Measurements from ENCODE around the gene TLX2. TPM values are rescaled to one million over a fixed set of nuclear protein-coding genes. Genes with fewer than 3 reads are reported as not detected.

The TLX2 gene
- total and polyA plus RNA-seq, 2 of the 13 experiments (the other 11 are each of a cell fraction or from before 2014, with no cell fraction given) = 0.05 to 0.20 TPM

GRCh38 chr2:74474899-74475298 lies 39.4 kb upstream of the TLX2 start:
- POLR2A ChIA-PET = interaction anchor here (0.6 to 20.6 kb wide), 8 partner anchors 7 to 55 kb away, joined by 3 to 795 read pairs (median 5); partner anchors contain the start of genes CCDC142, HTRA2, INO80B and LBX2
- Histone ChIP-seq H3K79me2 (ENCODE audit: insufficient read depth, low read length) (peaks cover 16% of the 10 kb centered on the region), H3K36me3 (replicated peaks in 1 of 2; ENCODE audit: control insufficient read depth in 1 of 2, insufficient read depth in 2 of 2, low read length in 2 of 2) (peaks cover 7 to 23% of the 10 kb centered on the region in 2 experiments), H3K4me1 (ENCODE audit: insufficient read depth, low read length) (peaks cover 56% of the 10 kb centered on the region), H3K4me3 (replicated peaks in 1 of 3; ENCODE audit: insufficient read depth in 1 of 3, low read depth in 2 of 3, low read length in 3 of 3) (no peak overlapping the region), H3K27ac (ENCODE audit: extremely low read length, insufficient read depth, low read length) (no peak overlapping the region), H3K27me3 (ENCODE audit: control insufficient read depth in 1 of 2, insufficient read depth in 2 of 2, low read length in 2 of 2) (no peaks in the 10 kb centered on the region; a peak in 1 of 5 replicates), H4K20me1 (ENCODE audit: insufficient read depth, low read length) (no peaks in the 10 kb centered on the region), H3K4me2 (ENCODE audit: low read depth, low read length) (no peak overlapping the region), H3K9ac (ENCODE audit: insufficient read depth, low read depth, low read length) (no peak overlapping the region), H2AFZ (ENCODE audit: low read length) (no peak overlapping the region), H3K9me3 (ENCODE audit: low read length) (no peaks in the 10 kb centered on the region)
- in situ Hi-C loops (cut with HindIII; ENCODE audit: extremely low pct_ligation_motif_present, low pct_unique_long_range_greater_than_20kb) (no loop called here), intact Hi-C loops (cut with micrococcal nuclease; ENCODE audit: unreplicated experiment) (no loop called here)
- FAIRE-seq (no peak), ATAC-seq (no peak), DNase-seq (ENCODE audit: low spot score) (no peak)
- TF ChIP-seq, protein P1, sequence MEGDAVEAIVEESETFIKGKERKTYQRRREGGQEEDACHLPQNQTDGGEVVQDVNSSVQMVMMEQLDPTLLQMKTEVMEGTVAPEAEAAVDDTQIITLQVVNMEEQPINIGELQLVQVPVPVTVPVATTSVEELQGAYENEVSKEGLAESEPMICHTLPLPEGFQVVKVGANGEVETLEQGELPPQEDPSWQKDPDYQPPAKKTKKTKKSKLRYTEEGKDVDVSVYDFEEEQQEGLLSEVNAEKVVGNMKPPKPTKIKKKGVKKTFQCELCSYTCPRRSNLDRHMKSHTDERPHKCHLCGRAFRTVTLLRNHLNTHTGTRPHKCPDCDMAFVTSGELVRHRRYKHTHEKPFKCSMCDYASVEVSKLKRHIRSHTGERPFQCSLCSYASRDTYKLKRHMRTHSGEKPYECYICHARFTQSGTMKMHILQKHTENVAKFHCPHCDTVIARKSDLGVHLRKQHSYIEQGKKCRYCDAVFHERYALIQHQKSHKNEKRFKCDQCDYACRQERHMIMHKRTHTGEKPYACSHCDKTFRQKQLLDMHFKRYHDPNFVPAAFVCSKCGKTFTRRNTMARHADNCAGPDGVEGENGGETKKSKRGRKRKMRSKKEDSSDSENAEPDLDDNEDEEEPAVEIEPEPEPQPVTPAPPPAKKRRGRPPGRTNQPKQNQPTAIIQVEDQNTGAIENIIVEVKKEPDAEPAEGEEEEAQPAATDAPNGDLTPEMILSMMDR (CRISPR knock-in tag; IDR thresholded peaks at IDR 0.05) = peak; percentile 61
- 0 out of 4 replicates have a peak, but pooled peaks of 1 of the 2 experiments have one; percentile 47 for TF ChIP-seq HMGXB4 (CRISPR knock-in tag; IDR thresholded peaks at IDR 0.05; ENCODE audit: borderline replicate concordance in 1 of 2, low read depth in 1 of 2)
- no peak for TF ChIP-seq PRMT3 (CRISPR knock-in tag; IDR thresholded peaks at IDR 0.05; ENCODE audit: borderline replicate concordance, low read depth)
- 0 out of 2 replicates have a peak, but pooled peaks have one; percentile 24 for TF ChIP-seq ZNF891 (CRISPR knock-in tag; IDR thresholded peaks at IDR 0.05)
- TF ChIP-seq STAG1 (CRISPR knock-in tag; IDR thresholded peaks at IDR 0.05) = peak; percentile 40
- TF ChIP-seq SMC3 (IDR thresholded peaks at IDR 0.05; ENCODE audit: low read length) = peak; percentile 31; the same call in 1 of the 2 replicates
- no peak for TF ChIP-seq NR2C2 (CRISPR knock-in tag; IDR thresholded peaks at IDR 0.05; ENCODE audit: borderline replicate concordance)
- TF ChIP-seq AGO2 (optimal IDR thresholded peaks at IDR 0.05; ENCODE audit: low read depth, low read length) = peak; percentile 49
- 0 out of 2 replicates have a peak, but pooled peaks have one; percentile 30 for TF ChIP-seq RAD21 (CRISPR knock-in tag; IDR thresholded peaks at IDR 0.05)
- TF ChIP-seq REPIN1 (CRISPR knock-in tag; IDR thresholded peaks at IDR 0.05; ENCODE audit: borderline replicate concordance, low read depth) = peak; percentile 39; the same call in 1 of the 2 replicates
- TF ChIP-seq GABPA (IDR thresholded peaks at IDR 0.05; ENCODE audit: low read depth, low read length) = no peak
- no peak for TF ChIP-seq GABPA (CRISPR knock-in tag; IDR thresholded peaks at IDR 0.05; ENCODE audit: low read depth)
- no peak for TF ChIP-seq ZNF460 (CRISPR knock-in tag; IDR thresholded peaks at IDR 0.05; ENCODE audit: borderline replicate concordance)
- CTCF ChIA-PET (ENCODE audit: low intra/inter-chr PET ratio, low total read pairs) = no interaction called here
- no TSS peak for BruUV-seq (replicated peaks)
- WGBS (ENCODE audit: low lambda C conversion rate) = 92% methylated on average over 4 of the region's 5 CpGs

Data from HepG2 (cell line).